GM18520 (cell line): ENCODE results near the gene CPNE6.
A peak's percentile ranks its signal among the peaks of the same experiment; 100 is the strongest.

Experiments used
- ATAC-seq: cut with Tn5 transposase; IDR thresholded peaks from one replicate; pipeline ENCODE4 v1.9.1; 2021; ENCODE audit not compliant: unreplicated experiment

Gene CPNE6

GRCh38 chr14:24084440-24084839, 13.1 kb downstream of the CPNE6 start:
- ATAC-seq = no peak

- ATAC-seq = no peak
Measured at GRCh38 chr14:24085215-24085614, 13.9 kb downstream of the CPNE6 start.

GRCh38 chr14:24086193-24086955, 15.0 kb downstream of the CPNE6 start:
- no peak for ATAC-seq

DNA sequence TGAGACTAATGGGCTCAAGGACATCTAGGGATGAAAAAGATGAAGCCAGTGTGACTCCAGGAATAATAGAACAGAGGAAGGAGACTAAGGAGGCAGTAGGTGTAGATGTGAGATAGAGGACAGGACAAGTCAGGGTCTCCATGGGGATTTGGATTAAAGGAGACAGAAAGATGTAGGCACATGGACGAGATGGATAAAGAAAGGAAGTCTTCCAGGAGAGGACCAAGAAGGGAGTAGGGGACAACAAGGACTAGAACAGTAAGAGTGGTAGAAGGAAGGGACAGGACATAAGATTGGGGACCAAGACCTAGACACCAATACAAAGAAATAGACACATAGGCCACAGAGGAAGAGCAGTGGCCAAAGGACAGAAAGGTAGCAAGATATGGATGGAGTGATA, 15.6 kb downstream of the CPNE6 start:
- ATAC-seq = no peak

DNA sequence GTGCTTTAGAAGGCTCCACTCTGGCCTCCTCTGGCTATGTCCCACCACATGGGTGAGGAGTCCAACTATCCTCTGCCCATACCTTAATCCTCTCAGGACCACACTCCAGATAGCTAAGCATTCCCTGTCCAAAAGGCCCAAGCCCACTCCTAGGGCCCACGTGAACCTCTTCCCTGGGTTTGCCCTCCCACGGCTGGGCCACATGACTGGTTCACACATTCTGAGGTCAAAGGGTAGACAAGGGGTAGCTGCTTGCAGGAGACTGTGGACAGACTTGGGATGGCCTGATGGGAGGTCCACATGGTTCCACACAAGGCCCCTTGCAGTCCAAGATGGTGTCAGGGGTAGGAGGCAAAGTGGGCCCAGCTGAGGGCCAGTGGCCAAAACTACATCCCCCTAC, 16.7 kb downstream of the CPNE6 start:
- no peak for ATAC-seq

- no peak for ATAC-seq
Measured at GRCh38 chr14:24089890-24090289, 18.5 kb downstream of the CPNE6 start.

GRCh38 chr14:24092110-24092504, 20.7 kb downstream of the CPNE6 start:
- ATAC-seq = no peak

- ATAC-seq = no peak
Measured at GRCh38 chr14:24092505-24093206, 21.3 kb downstream of the CPNE6 start.

DNA sequence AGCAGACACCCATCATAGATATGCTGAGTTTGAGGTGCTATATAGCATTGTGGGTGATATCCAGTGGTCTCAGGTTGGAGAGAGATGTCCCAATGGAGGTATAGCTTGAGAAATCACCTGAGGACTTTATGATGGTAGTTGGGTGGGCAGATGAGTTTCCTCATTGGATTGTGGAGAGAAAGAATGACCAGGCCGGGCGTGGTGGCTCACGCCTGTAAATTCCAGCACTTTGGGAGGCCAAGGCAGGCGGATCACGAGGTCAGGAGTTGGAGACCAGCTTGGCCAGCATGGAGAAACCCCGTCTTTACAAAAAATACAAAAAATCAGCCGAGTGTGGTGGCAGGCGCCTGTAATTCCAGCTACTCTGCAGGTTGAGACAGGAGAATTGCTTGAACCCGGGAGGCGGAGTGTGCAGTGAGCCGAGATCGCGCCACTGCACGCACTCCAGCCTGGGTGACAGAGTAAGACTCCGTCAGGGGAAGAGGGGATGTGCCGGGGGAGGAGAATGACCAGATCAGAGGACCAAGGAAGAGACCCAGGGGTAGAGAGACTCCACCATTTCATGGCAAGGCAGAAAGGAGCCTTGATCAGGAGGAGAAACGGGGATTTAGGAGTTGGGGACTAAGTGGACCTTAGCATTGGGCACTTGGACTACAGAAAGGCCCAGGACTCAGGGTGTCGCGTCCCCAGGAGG, 22.0 kb downstream of the CPNE6 start:
- no peak for ATAC-seq

- ATAC-seq = peak; percentile 40
Measured at GRCh38 chr14:24093901-24094840, 22.8 kb downstream of the CPNE6 start, which contains the start of gene PCK2. Gene PCK2 (plus strand): TSS chr14:24094311. CDS start chr14:24094406, 95 bp downstream.

- ATAC-seq = no peak
Measured at GRCh38 chr14:24094841-24095270, 23.5 kb downstream of the CPNE6 start.

DNA sequence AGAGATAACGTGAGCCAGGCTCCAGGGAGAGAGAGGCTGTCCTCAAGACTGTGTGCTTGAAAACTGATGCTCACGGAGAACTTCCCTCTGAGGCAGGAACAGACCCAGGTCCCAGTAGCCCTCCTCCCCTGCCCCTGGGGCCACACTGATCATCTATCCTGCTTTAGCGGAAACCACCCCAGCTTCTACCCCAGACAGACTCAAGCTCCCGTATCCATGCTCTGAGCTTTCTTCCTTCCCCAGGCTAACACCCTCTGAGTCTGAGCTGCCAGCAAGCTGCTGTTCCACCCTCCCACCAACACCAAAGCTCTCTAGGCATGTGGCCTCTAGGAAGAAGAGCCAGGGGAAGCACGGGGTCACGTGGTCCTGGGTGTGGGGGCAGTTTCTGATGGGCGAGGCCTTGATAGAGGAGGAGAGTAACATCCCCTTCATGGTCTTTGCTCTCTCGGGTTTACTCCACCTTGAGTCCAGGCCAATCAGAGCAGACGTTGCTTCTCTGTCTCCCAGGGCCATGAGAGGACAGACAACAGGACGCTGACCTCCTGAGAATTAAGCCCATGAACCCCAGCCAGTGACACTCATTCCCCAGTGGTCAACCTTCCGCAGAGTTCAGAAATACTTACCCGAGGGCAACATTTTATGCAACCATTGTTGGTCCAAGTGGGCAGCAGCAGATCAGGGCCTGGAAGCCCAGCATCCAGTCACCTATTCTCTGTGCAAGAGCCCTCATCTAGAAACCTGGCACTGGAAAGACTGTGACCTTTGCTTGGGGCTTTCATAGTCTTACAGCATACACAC, 24.1 kb downstream of the CPNE6 start:
- ATAC-seq = peak; percentile 62

GRCh38 chr14:24096545-24097181, 25.3 kb downstream of the CPNE6 start:
- no peak for ATAC-seq

DNA sequence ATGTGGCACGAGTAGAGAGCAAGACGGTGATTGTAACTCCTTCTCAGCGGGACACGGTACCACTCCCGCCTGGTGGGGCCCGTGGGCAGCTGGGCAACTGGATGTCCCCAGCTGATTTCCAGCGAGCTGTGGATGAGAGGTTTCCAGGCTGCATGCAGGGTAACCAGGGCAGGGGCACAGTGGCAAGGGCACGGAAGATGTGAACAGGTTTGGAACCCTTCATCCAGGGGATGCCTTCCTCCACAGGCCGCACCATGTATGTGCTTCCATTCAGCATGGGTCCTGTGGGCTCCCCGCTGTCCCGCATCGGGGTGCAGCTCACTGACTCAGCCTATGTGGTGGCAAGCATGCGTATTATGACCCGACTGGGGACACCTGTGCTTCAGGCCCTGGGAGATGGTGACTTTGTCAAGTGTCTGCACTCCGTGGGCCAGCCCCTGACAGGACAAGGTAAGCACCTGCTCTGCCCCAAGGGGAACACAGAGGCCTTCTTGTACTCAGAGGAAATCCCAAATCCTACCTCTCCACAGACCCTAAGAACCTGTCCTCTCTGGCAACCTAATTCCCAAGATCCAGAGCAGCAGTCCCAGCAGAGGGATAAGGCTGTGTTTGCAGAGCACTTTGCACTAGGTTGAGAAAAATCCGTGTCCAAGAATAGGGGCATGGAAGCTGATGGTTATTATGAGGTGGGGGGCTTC, 27.0 kb downstream of the CPNE6 start:
- ATAC-seq = no peak

GRCh38 chr14:24098927-24099813, 27.8 kb downstream of the CPNE6 start:
- ATAC-seq = no peak

- no peak for ATAC-seq
Measured at GRCh38 chr14:24100197-24100981, 29.0 kb downstream of the CPNE6 start.

DNA sequence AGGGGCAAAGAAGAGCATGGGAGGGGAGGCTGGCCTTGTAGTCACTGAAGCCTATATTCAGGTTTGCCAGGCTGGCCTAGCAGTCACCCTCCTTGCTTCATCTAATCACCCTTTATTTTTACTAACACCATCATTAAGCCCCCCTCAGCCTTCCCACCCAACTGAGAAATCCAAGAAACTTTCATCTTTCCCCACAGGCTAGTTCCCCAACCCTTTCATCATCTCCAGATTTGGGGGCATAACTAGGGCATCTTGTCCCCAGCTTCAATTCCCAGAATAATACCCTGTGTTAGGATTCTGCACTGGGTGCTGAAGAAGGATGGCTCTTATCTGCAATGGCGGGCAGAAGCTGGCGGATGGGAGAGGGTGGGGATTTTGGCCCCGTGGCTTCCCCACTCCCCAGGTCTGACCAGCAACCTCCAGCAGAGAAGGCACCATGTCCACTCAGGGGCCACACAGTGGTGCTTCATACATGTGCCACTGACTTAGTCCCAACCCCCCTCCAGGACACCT, 29.7 kb downstream of the CPNE6 start:
- ATAC-seq = no peak
